H9 (cell line): ENCODE data around the gene ZCCHC3. TPM values are rescaled to one million over a fixed set of nuclear protein-coding genes. Genes with fewer than 3 reads are reported as not detected.

ENCODE experiments used
- DNase-seq: peaks from one replicate; pipeline ENCODE4 v3.0.0-alpha.2; 2017
- H2AFZ ChIP-seq: one replicate; pipeline ENCODE4 v1.6.1; 2013; ENCODE audit warnings: mild to moderate bottlenecking, low read length, control low read depth, moderate library complexity
- H2AK5ac ChIP-seq: 2 replicates; pipeline ENCODE4 v1.6.1; 2013; ENCODE audit warnings: low read length, control low read depth, mixed read lengths; ENCODE audit not compliant: insufficient read length
- H2BK120ac ChIP-seq: one replicate; pipeline ENCODE4 v1.6.1; 2013; ENCODE audit warnings: low read depth, mild to moderate bottlenecking, low read length, control low read depth, inconsistent platforms; ENCODE audit not compliant: poor library complexity, severe bottlenecking
- H2BK12ac ChIP-seq: 2 replicates; pipeline ENCODE4 v1.6.1; 2013; ENCODE audit warnings: low read length, control low read depth, mixed read lengths, low read depth; ENCODE audit not compliant: insufficient read length
- H2BK15ac ChIP-seq: 2 replicates; pipeline ENCODE4 v1.6.1; 2013; ENCODE audit warnings: low read depth, low read length, control low read depth
- H2BK20ac ChIP-seq: one replicate; pipeline ENCODE4 v1.6.1; 2013; ENCODE audit warnings: low read depth, mild to moderate bottlenecking, low read length, control low read depth, inconsistent platforms; ENCODE audit not compliant: poor library complexity, severe bottlenecking
- H2BK5ac ChIP-seq: 2 replicates; pipeline ENCODE4 v1.6.1; 2013; ENCODE audit warnings: low read length, control low read depth, mixed read lengths; ENCODE audit not compliant: insufficient read length
- H3K14ac ChIP-seq: 2 replicates; pipeline ENCODE4 v1.6.1; 2013; ENCODE audit warnings: low read length, control low read depth; ENCODE audit not compliant: insufficient read depth
- H3K18ac ChIP-seq: 2 replicates; pipeline ENCODE4 v1.6.1; 2013; ENCODE audit warnings: low read depth, mild to moderate bottlenecking, mixed read lengths, low read length, control low read depth; ENCODE audit not compliant: insufficient read length
- H3K23ac ChIP-seq: 2 replicates; pipeline ENCODE4 v1.6.1; 2013; ENCODE audit warnings: low read length, control low read depth, mixed read lengths, low read depth; ENCODE audit not compliant: insufficient read length
- H3K23me2 ChIP-seq: 2 replicates; pipeline ENCODE4 v1.6.1; 2013; ENCODE audit warnings: low read depth, mild to moderate bottlenecking, mixed read lengths, low read length, control low read depth; ENCODE audit not compliant: insufficient read length, poor library complexity, severe bottlenecking
- H3K27ac ChIP-seq: 2 replicates; pipeline ENCODE4 v1.5.1; 2013; ENCODE audit warnings: low read length, control low read depth, mixed read lengths, low read depth; ENCODE audit not compliant: insufficient read length
- H3K27me3 ChIP-seq: 2 replicates; pipeline ENCODE4 v1.6.1; 2013; ENCODE audit warnings: low read length, control low read depth, inconsistent platforms; ENCODE audit not compliant: insufficient read depth
- H3K4ac ChIP-seq: 2 replicates; pipeline ENCODE4 v1.6.1; 2013; ENCODE audit warnings: low read depth, mild to moderate bottlenecking, control low read depth, inconsistent platforms, low read length, moderate library complexity
- H3K4me1 ChIP-seq: 2 replicates; pipeline ENCODE4 v1.6.1; 2013; ENCODE audit warnings: low read length, control low read depth, inconsistent platforms; ENCODE audit not compliant: insufficient read depth
- H3K4me2 ChIP-seq: 2 replicates; pipeline ENCODE4 v1.6.1; 2013; ENCODE audit warnings: low read length, control low read depth, mixed read lengths; ENCODE audit not compliant: insufficient read length, insufficient read depth
- H3K56ac ChIP-seq: 2 replicates; pipeline ENCODE4 v1.6.1; 2013; ENCODE audit warnings: low read depth, mild to moderate bottlenecking, mixed read lengths, low read length, control low read depth; ENCODE audit not compliant: insufficient read length
- H3K79me1 ChIP-seq: 2 replicates; pipeline ENCODE4 v1.6.1; 2013; ENCODE audit warnings: low read depth, mild to moderate bottlenecking, moderate library complexity, low read length, control low read depth, inconsistent platforms; ENCODE audit not compliant: insufficient read depth, poor library complexity, severe bottlenecking
- H3K79me2 ChIP-seq: 2 replicates; pipeline ENCODE4 v1.6.1; 2013; ENCODE audit warnings: low read length, control low read depth, inconsistent platforms; ENCODE audit not compliant: insufficient read depth
- H3K9ac ChIP-seq: 2 replicates; pipeline ENCODE4 v1.6.1; 2013; ENCODE audit warnings: low read length, control low read depth, mixed read lengths; ENCODE audit not compliant: insufficient read length; ENCODE audit errors: extremely low read depth
- H3K9me3 ChIP-seq: one replicate; pipeline ENCODE4 v1.6.1; 2013; ENCODE audit warnings: low read depth, low read length, inconsistent platforms; ENCODE audit not compliant: control insufficient read depth
- H3T11ph ChIP-seq: one replicate; pipeline ENCODE4 v1.6.1; 2013; ENCODE audit warnings: mild to moderate bottlenecking, low read length, control low read depth, inconsistent platforms
- H4K20me1 ChIP-seq: one replicate; pipeline ENCODE4 v1.6.1; 2013; ENCODE audit not compliant: control insufficient read depth, insufficient read length, insufficient read depth
- H4K5ac ChIP-seq: 2 replicates; pipeline ENCODE4 v1.6.1; 2013; ENCODE audit warnings: low read depth, mild to moderate bottlenecking, mixed read lengths, low read length, control low read depth; ENCODE audit not compliant: insufficient read length
- H4K8ac ChIP-seq: replicated peaks from 2 replicates; pipeline ENCODE4 v1.6.1; 2013; ENCODE audit warnings: low read length, control low read depth, mixed read lengths, low read depth; ENCODE audit not compliant: insufficient read length
- H4K91ac ChIP-seq: 2 replicates; pipeline ENCODE4 v1.6.1; 2013; ENCODE audit warnings: low read depth, mild to moderate bottlenecking, moderate library complexity, mixed read lengths, low read length, control low read depth; ENCODE audit not compliant: insufficient read length
- H3K27ac Mint-ChIP-seq, 3 experiments: 2 replicates in 2 of 3; 3 replicates in 1 of 3; pipeline ENCODE4 v1.8.0; 2020 to 2021; ENCODE audit warnings: mixed read lengths in 3 of 3, mild to moderate bottlenecking in 1 of 3, moderate library complexity in 1 of 3
- H3K27me3 Mint-ChIP-seq: 2 replicates; pipeline ENCODE4 v1.8.0; 2021; ENCODE audit warnings: low read depth, mild to moderate bottlenecking, moderate library complexity, mixed read lengths
- H3K36me3 Mint-ChIP-seq, 3 experiments: 2 replicates in 2 of 3; 3 replicates in 1 of 3; pipeline ENCODE4 v1.8.0; 2020 to 2021; ENCODE audit warnings: low read depth in 3 of 3, mixed read lengths in 3 of 3; ENCODE audit not compliant: insufficient read depth in 1 of 3
- H3K4me1 Mint-ChIP-seq, 2 experiments: 2 replicates each; pipeline ENCODE4 v1.8.0; 2020; ENCODE audit warnings: mixed read lengths in 2 of 2
- H3K4me3 Mint-ChIP-seq, 2 experiments: 2 replicates in 1 of 2; 3 replicates in 1 of 2; pipeline ENCODE4 v1.8.0; 2020 to 2021; ENCODE audit warnings: mild to moderate bottlenecking in 2 of 2, mixed read lengths in 2 of 2, moderate library complexity in 1 of 2
- H3K9me3 Mint-ChIP-seq, 2 experiments: 2 replicates in 1 of 2; 3 replicates in 1 of 2; pipeline ENCODE4 v1.8.0; 2020; ENCODE audit warnings: mild to moderate bottlenecking in 2 of 2, mixed read lengths in 2 of 2, moderate library complexity in 1 of 2
- WGBS: extraction: QIAGEN DNeasy Blood & Tissue Kit; methylation state at CpG from one replicate; pipeline ENCODE4 v1.1.7; 2013; ENCODE audit warnings: missing lambda C conversion rate, low lambda C conversion rate, mixed read lengths; ENCODE audit not compliant: insufficient read length; ENCODE audit errors: extremely low coverage; 5-methylcytosine and 5-hydroxymethylcytosine counted together
- total RNA-seq: library from RNA; stranded (reverse); gene quantifications from 2 replicates; pipeline ENCODE4 v1.2.1, GENCODE V29; 2021
- TF ChIP-seq, protein P1 (sequence below): fragments of 200-600 bp; sonication (generic); conservative IDR thresholded peaks from 3 replicates; pipeline ENCODE4 v1.8.0; 2021; ENCODE audit warnings: antibody characterized with exemption, mild to moderate bottlenecking

The ZCCHC3 gene
- total RNA-seq, 1 experiment from 2014 or later = 41.3 TPM

DNA sequence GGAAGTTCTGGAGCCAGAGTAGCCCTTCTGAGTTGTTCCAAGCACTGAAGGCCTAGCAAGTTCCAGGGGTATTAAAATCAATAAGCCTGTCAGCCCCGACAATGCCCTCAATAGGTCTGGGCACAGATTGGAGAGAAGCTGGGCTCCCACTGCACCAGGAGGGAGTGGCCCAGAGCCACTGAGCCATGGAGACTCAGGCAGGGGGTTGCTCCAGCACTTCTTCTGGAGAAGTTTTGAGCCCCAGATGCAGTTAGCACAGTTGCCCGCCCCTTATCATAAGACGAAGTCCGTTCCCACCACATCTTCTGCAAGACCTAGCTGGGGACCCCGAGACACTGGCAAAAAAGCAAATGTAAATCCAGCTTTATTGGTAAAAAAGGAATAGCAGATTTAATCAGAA is 26.9 kb upstream of the ZCCHC3 start:
- Histone ChIP-seq H3K9me3 (no peaks in the 10 kb centered on the region), H4K8ac (no peak overlapping the region), H2BK12ac (no peak overlapping the region), H3K9ac (no peak overlapping the region), H4K5ac (no peak overlapping the region), H3K27me3 (peaks cover 5% of the 10 kb centered on the region; the same call in 1 of the 2 replicates), H3K79me2 (no peaks in the 10 kb centered on the region), H3K23me2 (no peaks in the 10 kb centered on the region), H3T11ph (no peak overlapping the region), H3K14ac (no peak overlapping the region), H2AK5ac (no peak overlapping the region), H2AFZ (no peak overlapping the region), H2BK120ac (no peak overlapping the region), H3K23ac (no peak overlapping the region), H3K4me2 (no peak overlapping the region), H3K79me1 (no peaks in the 10 kb centered on the region), H2BK20ac (no peak overlapping the region), H3K27ac (no peak overlapping the region), H3K56ac (no peak overlapping the region), H2BK15ac (no peak overlapping the region), H4K91ac (no peak overlapping the region), H2BK5ac (no peak overlapping the region), H4K20me1 (no peaks in the 10 kb centered on the region), H3K4ac (no peak overlapping the region), H3K18ac (no peak overlapping the region), H3K4me1 (no peaks in the 10 kb centered on the region)
- no CpG with 5 or more reads among the region's 5 CpGs for WGBS
- Mint-ChIP-seq H3K4me1 (peaks cover 8% of the 10 kb centered on the region in 2 experiments), H3K27ac (no peak overlapping the region), H3K9me3 (peaks cover 0 to 3% of the 10 kb centered on the region in 2 experiments; a peak in 1 of 5 replicates), H3K4me3 (no peak overlapping the region), H3K27me3 (peaks cover 35% of the 10 kb centered on the region), H3K36me3 (peaks cover 4 to 11% (median 8%) of the 10 kb centered on the region in 3 experiments; a peak in 5 of 7 replicates)
- no peak for DNase-seq
- TF ChIP-seq, protein P1, sequence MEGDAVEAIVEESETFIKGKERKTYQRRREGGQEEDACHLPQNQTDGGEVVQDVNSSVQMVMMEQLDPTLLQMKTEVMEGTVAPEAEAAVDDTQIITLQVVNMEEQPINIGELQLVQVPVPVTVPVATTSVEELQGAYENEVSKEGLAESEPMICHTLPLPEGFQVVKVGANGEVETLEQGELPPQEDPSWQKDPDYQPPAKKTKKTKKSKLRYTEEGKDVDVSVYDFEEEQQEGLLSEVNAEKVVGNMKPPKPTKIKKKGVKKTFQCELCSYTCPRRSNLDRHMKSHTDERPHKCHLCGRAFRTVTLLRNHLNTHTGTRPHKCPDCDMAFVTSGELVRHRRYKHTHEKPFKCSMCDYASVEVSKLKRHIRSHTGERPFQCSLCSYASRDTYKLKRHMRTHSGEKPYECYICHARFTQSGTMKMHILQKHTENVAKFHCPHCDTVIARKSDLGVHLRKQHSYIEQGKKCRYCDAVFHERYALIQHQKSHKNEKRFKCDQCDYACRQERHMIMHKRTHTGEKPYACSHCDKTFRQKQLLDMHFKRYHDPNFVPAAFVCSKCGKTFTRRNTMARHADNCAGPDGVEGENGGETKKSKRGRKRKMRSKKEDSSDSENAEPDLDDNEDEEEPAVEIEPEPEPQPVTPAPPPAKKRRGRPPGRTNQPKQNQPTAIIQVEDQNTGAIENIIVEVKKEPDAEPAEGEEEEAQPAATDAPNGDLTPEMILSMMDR = no peak
